ENCODE results near the gene SNX22.
A peak's percentile ranks its signal among the peaks of the same experiment; 100 is the strongest.

Gene SNX22

DNA sequence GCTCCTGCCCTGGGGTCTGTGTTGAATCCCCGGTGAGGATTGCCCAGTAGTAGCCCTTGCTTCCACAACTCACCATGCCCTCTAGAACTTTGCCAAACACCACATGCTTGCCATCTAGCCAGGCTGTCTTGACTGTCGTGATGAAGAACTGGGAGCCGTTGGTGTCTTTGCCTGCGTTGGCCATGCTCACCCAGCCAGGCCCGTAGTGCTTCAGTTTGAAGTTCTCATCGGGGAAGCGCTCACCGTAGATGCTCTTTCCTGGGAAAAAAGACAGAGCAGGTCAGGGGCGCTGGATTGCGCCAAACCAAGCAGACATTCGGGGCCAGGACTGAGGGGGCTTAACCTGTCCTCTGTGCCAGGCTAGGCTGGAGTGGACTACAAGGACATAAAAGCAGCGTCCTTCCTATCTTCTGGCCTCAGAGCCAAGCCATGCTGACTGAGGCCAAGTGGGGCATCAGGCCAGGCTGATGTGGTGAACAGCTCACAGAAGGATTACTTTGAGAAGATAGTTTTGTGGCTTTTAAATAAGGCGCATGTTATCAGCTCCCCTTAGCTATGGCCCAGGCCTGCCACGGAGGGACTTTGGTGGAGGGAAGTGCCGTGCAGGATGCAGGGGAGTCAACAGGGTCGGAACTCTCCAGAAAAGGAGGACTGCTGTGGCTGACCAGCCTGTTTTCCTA lies 5.3 kb downstream of the SNX22 start:
- no peak for TF ChIP-seq POLR2A (IDR thresholded peaks at IDR 0.05; ENCODE audit: low read length)
- no peak for TF ChIP-seq GATA1 (IDR thresholded peaks at IDR 0.05; ENCODE audit: low read depth, low read length)
- DNase-seq, result no peak

DNA sequence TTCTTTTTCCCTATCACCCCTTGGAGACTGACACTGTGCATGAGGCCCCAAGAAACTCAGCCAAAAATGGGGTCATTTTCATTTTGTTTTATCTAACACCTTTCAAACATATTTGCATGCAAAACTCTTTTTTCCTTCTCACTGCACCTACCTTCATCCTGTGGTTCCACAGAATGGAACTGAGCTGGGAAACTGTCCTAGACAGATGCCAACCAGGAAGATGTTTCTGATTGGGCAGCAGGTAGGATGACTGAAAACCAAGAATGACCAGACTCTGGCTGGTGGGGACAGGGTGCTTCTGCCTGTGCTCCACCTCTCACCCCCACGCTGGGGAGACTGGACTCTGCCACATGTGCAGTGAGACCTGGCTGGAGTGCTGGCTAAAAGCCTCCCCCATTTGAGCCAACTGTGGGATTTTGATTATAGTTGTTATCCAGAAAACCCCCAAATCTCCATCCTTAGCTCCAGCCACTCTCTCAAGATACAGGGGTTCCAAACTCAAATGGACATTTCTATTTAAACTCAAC lies 6.1 kb downstream of the SNX22 start:
- TF ChIP-seq GATA1 (IDR thresholded peaks at IDR 0.05; ENCODE audit: low read depth, low read length), result no peak
- TF ChIP-seq POLR2A (IDR thresholded peaks at IDR 0.05; ENCODE audit: low read length), result peak; percentile 21
- DNase-seq, result no peak

DNA sequence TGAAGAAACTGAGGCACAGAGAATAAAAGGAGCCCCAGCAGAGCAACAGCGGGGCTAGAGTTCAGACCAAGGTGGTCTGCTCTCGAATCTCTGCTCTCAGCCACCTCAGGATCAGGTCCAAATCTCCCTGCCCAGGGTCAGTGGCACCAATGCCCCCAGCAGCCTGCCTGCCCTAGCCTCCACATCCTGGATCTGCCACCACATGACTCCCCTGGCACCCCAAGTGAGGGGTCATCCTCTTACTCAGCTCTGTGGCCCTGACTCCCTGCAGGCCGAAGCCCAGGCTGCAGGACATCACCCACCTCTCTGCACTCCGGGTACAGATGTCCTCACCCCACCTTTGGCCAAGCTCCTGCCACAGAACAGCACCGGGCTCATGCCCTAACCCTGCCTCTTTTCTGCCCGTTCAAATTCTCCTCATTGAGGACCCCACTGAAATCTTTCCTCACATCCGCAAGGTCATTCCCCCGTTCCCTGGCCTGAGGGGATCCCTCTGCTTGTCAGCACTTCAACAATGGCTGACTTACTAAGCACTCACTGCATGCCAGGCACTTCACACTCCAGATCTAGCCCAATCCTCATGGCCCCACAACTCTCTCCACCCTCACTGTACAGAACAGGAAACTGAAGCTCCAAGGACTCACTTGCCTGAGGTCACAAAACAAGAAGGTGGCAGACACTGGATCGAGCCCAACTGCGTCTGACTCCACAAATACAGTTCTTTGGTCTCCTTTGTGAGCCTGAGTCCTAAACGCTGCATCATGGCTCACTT lies 7.0 kb downstream of the SNX22 start:
- no peak for TF ChIP-seq GATA1 (IDR thresholded peaks at IDR 0.05; ENCODE audit: low read depth, low read length)
- no peak for TF ChIP-seq POLR2A (IDR thresholded peaks at IDR 0.05; ENCODE audit: low read length)
- no peak for DNase-seq

DNA sequence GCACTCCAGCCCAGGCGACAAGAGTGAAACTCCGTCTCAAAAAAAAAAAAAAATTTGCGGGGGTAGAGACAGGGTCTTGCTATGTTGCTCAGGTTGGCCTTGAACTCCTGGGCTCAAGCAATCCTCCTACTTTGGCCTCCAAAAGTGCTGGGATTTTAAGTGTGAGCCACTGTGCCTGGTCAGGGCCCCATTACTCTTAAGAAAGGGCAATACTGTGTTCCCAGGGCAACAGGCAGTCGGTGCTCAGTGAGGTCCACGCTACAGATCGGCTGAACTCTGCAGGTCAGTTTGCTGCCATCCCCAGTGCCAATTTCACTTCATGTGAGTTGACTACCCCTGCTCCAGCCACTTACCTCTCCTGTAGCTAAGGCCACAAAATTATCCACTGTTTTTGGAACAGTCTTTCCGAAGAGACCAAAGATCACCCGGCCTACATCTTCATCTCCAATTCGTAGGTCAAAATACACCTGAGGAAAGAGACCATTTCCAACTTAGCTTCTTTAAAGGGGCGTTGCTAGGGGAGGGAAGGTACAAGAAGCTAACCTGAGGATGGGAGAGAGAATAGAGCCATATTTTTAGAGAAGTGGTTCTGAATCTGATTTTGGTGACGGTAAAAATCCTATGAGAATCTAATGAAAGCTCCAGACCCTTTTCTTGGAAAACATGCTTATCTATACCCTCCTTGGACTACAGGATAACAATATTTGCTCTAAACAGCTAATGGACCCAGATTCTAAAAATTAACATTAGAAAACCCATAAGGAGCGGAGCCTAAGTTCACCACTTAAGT lies 10.4 kb downstream of the SNX22 start:
- no peak for TF ChIP-seq POLR2A (IDR thresholded peaks at IDR 0.05; ENCODE audit: low read length)
- no peak for TF ChIP-seq GATA1 (IDR thresholded peaks at IDR 0.05; ENCODE audit: low read depth, low read length)
- peak; percentile 24 to 35 for DNase-seq

- DNase-seq, result no peak
- TF ChIP-seq POLR2A (IDR thresholded peaks at IDR 0.05; ENCODE audit: low read length) (no peak), GATA1 (IDR thresholded peaks at IDR 0.05; ENCODE audit: low read depth, low read length) (no peak)
These were observed 10.9 kb downstream of the SNX22 start for GRCh38 chr15:64162478-64162868.

- DNase-seq, result peak; percentile 98 to 99
- no peak for TF ChIP-seq GATA1 (IDR thresholded peaks at IDR 0.05; ENCODE audit: low read depth, low read length)
- TF ChIP-seq POLR2A (IDR thresholded peaks at IDR 0.05; ENCODE audit: low read length), result peak; percentile 80
These were observed 11.5 kb downstream of the SNX22 start, which contains the start of gene PPIB for GRCh38 chr15:64162869-64163658. Gene PPIB, minus strand, starts transcription at chr15:64163022. Its CDS starts 36 bp downstream, at chr15:64162986.

GRCh38 chr15:64163659-64164362 lies 12.3 kb downstream of the SNX22 start:
- DNase-seq, result peak; percentile 76 to 80
- TF ChIP-seq GATA1 (IDR thresholded peaks at IDR 0.05; ENCODE audit: low read depth, low read length) (no peak), POLR2A (IDR thresholded peaks at IDR 0.05; ENCODE audit: low read length) (no peak)

DNA sequence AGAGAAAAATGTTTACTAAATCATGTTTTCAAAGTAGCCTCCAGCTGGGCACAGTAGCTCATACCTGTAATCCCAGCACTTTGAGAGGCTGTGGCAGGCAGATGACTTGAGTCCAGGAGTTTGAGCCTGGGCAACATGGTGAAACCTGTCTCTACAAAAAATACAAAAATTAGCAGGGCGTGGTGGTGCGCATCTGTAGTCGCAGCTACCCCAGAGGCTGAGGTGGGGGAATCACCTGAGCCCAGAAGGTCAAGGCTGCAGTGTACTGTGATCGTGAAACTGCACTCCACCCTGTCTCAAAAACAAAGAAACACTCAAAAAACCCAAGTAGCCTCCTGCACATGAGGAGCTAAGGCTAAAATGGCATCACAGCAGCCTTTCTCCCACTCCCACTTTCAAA lies 12.9 kb downstream of the SNX22 start:
- TF ChIP-seq POLR2A (IDR thresholded peaks at IDR 0.05; ENCODE audit: low read length) (no peak), GATA1 (IDR thresholded peaks at IDR 0.05; ENCODE audit: low read depth, low read length) (no peak)
- DNase-seq, result no peak

- DNase-seq, result peak in 1 of 2 experiments; percentile 17
These were observed 14.8 kb downstream of the SNX22 start for GRCh38 chr15:64166102-64166890.

DNA sequence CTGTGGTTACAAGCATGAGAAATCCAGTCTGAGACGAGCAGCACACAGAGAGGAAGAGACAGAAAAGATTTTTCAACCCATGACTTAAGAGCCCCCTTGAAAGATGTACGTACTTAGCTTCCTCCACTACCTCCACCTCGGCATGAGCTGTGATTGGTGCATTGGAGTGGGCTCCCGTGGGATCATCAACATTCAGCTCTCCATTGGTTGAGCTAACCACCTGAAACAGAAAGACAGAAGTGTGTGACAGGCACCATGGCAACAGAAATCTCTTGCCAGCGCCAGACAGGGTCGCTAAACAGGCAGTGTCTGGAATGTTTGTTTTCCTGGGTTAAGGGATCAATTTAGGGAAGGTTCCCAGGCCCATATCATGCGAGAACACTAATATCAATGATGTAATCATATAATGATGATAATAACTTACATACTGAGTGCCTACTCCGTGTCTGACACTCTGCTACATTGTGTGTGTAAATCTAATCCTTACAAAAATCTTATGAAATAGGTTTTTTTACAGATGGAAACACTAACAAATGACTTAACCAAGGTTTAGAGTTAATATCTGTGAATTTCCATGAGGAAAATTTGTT lies 28.8 kb downstream of the SNX22 start:
- no peak for DNase-seq

More at GRCh38 chr15:64166102-64166890, 14.8 kb downstream of the SNX22 start:
- TF ChIP-seq POLR2A (IDR thresholded peaks at IDR 0.05; ENCODE audit: low read length), result no peak
- TF ChIP-seq GATA1 (IDR thresholded peaks at IDR 0.05; ENCODE audit: low read depth, low read length), result no peak

GRCh38 chr15:64182859-64183370 lies 31.4 kb downstream of the SNX22 start:
- TF ChIP-seq POLR2A (IDR thresholded peaks at IDR 0.05; ENCODE audit: low read length), result no peak
- no peak for TF ChIP-seq GATA1 (IDR thresholded peaks at IDR 0.05; ENCODE audit: low read depth, low read length)
- no peak for DNase-seq

More for the DNA sequence above, 28.8 kb downstream of the SNX22 start:
- TF ChIP-seq GATA1 (IDR thresholded peaks at IDR 0.05; ENCODE audit: low read depth, low read length), result no peak
- no peak for TF ChIP-seq POLR2A (IDR thresholded peaks at IDR 0.05; ENCODE audit: low read length)

All from erythroblast (primary cell).